HTR-8/SVneo (cell line): ENCODE results near the gene NDUFA12.
"Not testable (repeated sequence)": the region's sequence is repeated elsewhere in the genome, so short reads cannot be mapped to it uniquely, and the experiment has no call there.

Source experiments
- DNase-seq: peaks from one replicate; pipeline ENCODE4 v3.0.0; 2011; ENCODE audit warnings: low spot score, mixed read lengths; ENCODE audit not compliant: insufficient read length
- FAIRE-seq: peaks from 2 replicates; lab custom pipeline; 2011; peaks lifted over from hg19 to GRCh38; lab: Jason Lieb, UNC

NDUFA12 gene

DNA sequence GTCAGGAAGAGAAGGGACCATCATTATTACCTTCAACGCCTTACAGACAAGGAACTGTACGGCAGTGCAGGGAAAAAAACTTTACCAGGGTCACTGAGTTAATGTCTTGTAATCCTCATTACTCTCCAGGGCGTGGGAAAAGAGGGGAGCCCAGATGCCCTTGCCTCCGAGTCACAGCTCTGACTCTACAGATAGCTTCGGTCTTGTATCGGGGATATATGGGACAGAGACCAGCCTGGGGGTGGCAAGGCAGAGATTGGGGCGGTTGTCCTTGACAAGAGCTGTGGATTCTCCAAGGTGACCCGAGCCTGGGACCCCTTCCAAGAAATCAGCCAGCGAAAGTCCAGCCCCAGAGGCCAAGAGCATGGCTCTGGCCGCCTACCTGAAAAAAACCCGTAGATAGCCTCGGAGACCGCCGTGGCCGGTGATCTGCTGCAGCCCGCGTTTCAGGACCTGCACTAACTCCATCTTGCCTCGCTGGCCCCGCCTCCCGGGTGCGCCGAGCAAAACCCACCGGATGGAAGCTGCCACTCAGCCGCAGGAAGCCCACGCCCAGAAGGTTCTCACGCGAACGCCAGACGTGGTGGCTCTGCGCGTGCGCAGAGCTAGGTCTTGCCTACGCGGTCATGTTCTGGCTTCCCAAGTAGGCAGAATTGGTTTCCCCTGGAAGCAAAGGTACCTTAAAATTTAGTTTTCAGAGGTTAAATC, at the start of gene NDUFA12:
Gene NDUFA12, minus strand, starts transcription at position 485 of the 708 bp plus-strand sequence. Its CDS starts 17 bp downstream, at position 468.
- FAIRE-seq = peak; percentile 84
- peak; percentile 93 for DNase-seq

- FAIRE-seq = no peak
These were observed 47.7 kb upstream of the NDUFA12 start for GRCh38 chr12:95051241-95051640.

GRCh38 chr12:95037906-95038305, 34.4 kb upstream of the NDUFA12 start:
- DNase-seq (no peak), FAIRE-seq (no peak)

More at GRCh38 chr12:95051241-95051640, 47.7 kb upstream of the NDUFA12 start:
- DNase-seq = no peak

DNA sequence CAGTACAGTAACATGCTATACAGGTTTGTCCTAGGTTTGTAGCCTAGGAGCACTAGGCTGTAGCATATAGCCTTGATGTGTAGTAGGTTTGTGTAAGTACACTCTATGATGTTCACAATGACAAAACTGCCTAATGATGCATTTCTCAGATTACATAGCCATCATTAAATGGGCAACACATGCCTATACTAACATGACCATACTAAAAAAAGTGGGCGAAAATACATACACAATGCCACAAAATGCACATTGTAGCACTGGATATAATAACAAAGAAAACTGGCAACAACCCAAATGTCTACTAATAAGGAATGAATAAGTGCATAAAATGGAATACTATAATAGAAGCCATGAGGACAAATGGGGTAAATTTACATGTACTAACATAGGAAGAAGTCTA, 31.3 kb upstream of the NDUFA12 start:
- DNase-seq (no peak), FAIRE-seq (no peak)

- no peak for FAIRE-seq
- DNase-seq = no peak
These were observed 19.0 kb upstream of the NDUFA12 start for GRCh38 chr12:95022477-95022876.

GRCh38 chr12:95017482-95017881, 14.0 kb upstream of the NDUFA12 start:
- no peak for DNase-seq
- no peak for FAIRE-seq

DNA sequence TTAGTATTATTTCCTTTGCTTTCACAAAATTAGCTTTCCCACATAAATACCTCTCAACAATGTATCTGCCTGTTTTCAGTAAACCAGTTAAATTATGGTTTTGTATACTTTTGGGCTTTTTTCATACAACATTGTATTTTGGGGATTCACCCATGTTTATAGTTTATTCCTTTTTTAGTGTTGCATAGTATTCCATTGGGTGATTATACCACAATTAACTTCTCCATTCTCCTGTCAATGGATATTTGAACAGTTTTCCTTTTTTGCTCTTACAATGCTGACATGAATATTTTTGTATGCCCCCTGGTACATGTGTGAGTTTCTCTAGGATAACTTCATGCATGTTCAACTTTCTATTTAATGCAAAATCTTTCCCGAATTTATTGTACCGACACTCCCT, 12.6 kb upstream of the NDUFA12 start:
- DNase-seq (no peak), FAIRE-seq (no peak)

DNA sequence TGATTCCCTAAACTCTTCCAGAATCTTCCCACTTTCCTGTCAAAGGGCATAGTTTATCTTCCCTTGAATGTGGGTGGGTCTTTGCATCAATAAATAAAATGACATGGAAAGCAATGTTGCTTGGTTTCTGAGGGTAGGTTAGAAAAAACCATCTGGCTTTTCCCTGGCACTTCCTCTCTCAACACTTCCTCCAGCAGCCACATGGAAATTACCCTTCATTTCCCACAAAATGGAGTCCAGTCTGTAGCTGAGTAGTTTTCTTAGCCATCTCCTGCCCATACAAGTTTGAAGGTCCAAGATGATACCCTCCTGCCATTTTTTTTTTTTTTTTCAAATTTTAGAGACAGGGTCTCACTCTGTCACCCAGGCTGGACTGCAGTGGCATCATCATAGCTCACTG, 11.1 kb upstream of the NDUFA12 start:
- FAIRE-seq (no peak), DNase-seq (no peak)

DNA sequence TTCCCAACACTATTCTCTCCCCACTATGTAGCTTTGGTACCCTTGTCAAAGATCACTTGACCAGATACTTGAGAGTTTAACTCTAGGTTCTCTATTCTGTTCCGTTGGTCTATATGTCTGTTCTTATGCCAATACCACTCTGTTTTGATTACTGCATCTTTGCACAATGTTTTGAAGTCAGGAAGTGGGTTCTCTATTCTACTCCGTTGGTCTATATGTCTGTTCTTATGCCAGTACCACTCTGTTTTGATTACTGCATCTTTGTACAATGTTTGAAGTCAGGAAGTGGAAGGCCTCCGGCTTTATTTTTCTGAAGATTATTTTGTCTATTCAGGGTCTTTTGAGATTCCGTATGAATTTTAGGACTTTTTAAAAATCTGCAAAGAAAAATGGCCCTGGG, 2.7 kb upstream of the NDUFA12 start:
- FAIRE-seq (no peak), DNase-seq (no peak)

- no peak for FAIRE-seq
These were observed 1.1 kb upstream of the NDUFA12 start for GRCh38 chr12:95004610-95005009.

GRCh38 chr12:95003921-95004272, 400 bp upstream of the NDUFA12 start:
- FAIRE-seq = no peak
- no peak for DNase-seq

More at GRCh38 chr12:95004610-95005009, 1.1 kb upstream of the NDUFA12 start:
- DNase-seq = no peak

- DNase-seq (no peak), FAIRE-seq (no peak)
These were observed 743 bp downstream of the NDUFA12 start for GRCh38 chr12:95002754-95003153.

DNA sequence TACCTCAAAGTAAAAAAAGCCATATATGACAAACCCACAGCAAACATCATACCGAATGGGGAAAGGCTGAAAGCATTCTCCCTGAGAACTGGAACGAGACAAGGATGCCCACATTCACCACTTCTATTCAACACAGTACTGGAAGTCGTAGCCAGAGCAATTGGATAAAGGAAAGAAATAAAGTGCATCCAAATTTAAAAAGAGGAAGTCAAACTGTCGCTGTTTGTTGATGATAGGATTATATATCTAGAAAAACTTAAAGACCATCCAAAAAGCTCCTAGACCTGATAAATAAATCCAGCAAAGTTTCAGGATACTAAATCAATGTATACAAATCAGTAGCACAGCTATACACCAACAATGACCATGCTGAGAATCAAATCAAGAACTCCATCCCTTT, 5.2 kb downstream of the NDUFA12 start:
- DNase-seq = no peak
- FAIRE-seq = no peak

DNA sequence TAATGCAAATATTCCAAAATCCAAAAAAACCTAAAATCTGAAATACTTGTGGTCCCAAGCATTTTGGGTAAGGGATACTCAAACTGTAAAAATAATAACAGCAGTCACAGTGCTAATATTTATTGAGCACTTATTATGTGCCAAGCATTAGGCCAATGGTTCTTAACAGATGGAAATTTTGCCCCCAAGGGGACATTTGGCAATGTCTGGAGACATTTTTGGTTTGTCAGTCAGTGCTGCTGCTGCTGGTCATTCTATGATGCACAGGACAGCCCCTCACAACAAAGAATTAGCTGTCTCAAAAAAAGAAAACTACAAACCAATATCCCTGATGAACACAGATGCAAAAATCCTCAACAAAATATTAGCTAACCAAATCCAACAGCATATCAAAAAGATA, 5.8 kb downstream of the NDUFA12 start:
- FAIRE-seq = no peak
- no peak for DNase-seq

GRCh38 chr12:94997061-94997460, 6.4 kb downstream of the NDUFA12 start:
- DNase-seq (no peak), FAIRE-seq (no peak)

DNA sequence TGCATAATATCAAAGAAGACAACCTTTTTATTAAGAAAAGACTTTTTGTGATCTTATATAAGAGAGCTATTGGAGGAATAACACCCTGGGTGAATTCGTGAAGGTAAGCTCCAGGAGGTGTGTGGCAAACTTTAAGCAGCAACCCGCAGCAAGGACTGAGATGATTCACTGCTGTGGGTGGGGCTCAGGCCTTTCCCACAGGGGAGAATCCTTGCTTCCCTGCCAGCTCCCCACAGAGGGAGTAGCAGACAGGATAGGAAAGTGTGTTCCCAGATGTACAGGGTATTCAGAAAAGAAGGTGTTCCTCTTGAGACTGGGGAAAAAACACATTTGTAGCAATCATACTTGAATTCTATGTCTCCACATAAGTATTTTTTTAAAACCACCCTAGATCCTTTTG, 9.2 kb downstream of the NDUFA12 start:
- FAIRE-seq (peak; percentile 60), DNase-seq (peak; percentile 51)

GRCh38 chr12:94993855-94994254, 9.6 kb downstream of the NDUFA12 start:
- not testable (repeated sequence) for DNase-seq, FAIRE-seq

DNA sequence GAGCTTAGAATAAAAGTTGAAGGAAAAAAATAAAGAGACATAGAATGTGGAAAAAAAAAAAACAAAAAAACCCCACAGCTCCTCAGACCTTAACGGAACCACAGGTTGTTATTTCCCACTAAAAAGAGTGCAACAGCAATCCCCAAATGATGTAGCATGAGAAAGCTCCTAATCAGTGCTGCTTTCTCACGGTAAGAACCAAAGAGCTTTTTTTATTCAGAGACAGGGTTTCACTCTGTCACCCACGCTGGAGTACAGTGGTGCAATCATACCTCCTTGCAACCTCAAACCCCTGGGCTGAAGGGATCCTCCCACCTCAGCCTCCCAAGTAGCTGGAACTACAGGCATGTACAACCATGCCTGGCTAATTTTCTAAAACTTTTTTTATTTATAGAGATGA, 13.3 kb downstream of the NDUFA12 start:
- no peak for FAIRE-seq
- no peak for DNase-seq

GRCh38 chr12:94988471-94988870, 15.0 kb downstream of the NDUFA12 start:
- no peak for DNase-seq
- FAIRE-seq = no peak

DNA sequence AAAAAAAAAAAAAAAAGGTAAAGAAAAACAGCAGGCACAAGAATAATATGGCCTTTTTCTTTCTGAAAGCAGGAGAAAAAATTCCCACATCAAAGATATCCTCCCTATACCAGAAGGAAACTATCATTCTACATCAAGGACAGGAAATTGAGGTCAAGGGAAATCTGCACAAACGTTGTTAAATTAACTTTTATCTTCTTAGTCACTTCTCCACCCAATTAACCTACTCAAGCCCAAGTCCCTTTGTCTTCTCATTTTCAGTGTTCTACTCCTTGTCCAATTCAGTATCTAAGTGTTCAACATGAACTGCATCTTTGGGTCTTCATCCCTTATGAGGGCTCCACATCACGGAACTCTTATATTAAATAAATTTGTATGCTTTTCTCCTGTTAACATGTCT, 15.7 kb downstream of the NDUFA12 start:
- FAIRE-seq (no peak), DNase-seq (no peak)

- no peak for FAIRE-seq
- DNase-seq = no peak
These were observed 16.3 kb downstream of the NDUFA12 start for GRCh38 chr12:94987076-94987669.

- FAIRE-seq, DNase-seq: not testable (repeated sequence)
These were observed 18.4 kb downstream of the NDUFA12 start for GRCh38 chr12:94985099-94985498.
